MM.1S (cell line): ENCODE data around the gene MSX2.

Experiments
- DNase-seq: peaks from one replicate; pipeline ENCODE4 v3.0.0-alpha.2; 2015
- H2AFZ ChIP-seq: fragments of 300-600 bp; sonication (generic); 2 replicates; pipeline ENCODE4 v1.6.0; 2016; ENCODE audit warnings: antibody characterized with exemption, low read length
- H3F3A ChIP-seq: fragments of 300-600 bp; sonication (generic); 2 replicates; pipeline ENCODE4 v1.6.1; 2016; ENCODE audit warnings: mild to moderate bottlenecking, antibody characterized with exemption, low read length, moderate library complexity, mixed read lengths; ENCODE audit not compliant: insufficient read depth
- H3K27ac ChIP-seq: fragments of 300-600 bp; sonication (generic); 2 replicates; pipeline ENCODE4 v1.5.1; 2016; ENCODE audit warnings: mild to moderate bottlenecking, low read length
- H3K27me3 ChIP-seq: fragments of 300-600 bp; sonication (generic); replicated peaks from 2 replicates; pipeline ENCODE4 v1.6.0; 2016; ENCODE audit warnings: low read length; ENCODE audit not compliant: insufficient read depth
- H3K36me3 ChIP-seq: fragments of 300-600 bp; sonication (generic); replicated peaks from 2 replicates; pipeline ENCODE4 v1.6.1; 2016; ENCODE audit warnings: mild to moderate bottlenecking, low read length, mixed read lengths; ENCODE audit not compliant: insufficient read depth
- H3K4me1 ChIP-seq: fragments of 300-600 bp; sonication (generic); 2 replicates; pipeline ENCODE4 v1.6.1; 2016; ENCODE audit warnings: low read length, mixed read lengths
- H3K4me2 ChIP-seq: fragments of 300-600 bp; sonication (generic); 2 replicates; pipeline ENCODE4 v1.6.0; 2016; ENCODE audit warnings: low read depth, low read length
- H3K4me3 ChIP-seq: fragments of 300-600 bp; sonication (generic); 2 replicates; pipeline ENCODE4 v1.5.1; 2016; ENCODE audit warnings: low read length, mixed read lengths
- H3K79me2 ChIP-seq: fragments of 300-600 bp; sonication (generic); 2 replicates; pipeline ENCODE4 v1.6.1; 2016; ENCODE audit warnings: mixed run types, low read length, mixed read lengths
- H3K9ac ChIP-seq: fragments of 300-600 bp; sonication (generic); 2 replicates; pipeline ENCODE4 v1.6.1; 2016; ENCODE audit warnings: low read length, mixed read lengths
- H3K9me2 ChIP-seq: fragments of 300-600 bp; sonication (generic); replicated peaks from 2 replicates; pipeline ENCODE4 v1.6.1; 2016; ENCODE audit warnings: mild to moderate bottlenecking, low read length, mixed read lengths; ENCODE audit not compliant: insufficient read depth
- H3K9me3 ChIP-seq: fragments of 300-600 bp; sonication (generic); replicated peaks from 2 replicates; pipeline ENCODE4 v1.6.1; 2016; ENCODE audit warnings: mild to moderate bottlenecking, low read length, mixed read lengths; ENCODE audit not compliant: insufficient read depth
- H4K20me1 ChIP-seq: fragments of 300-600 bp; sonication (generic); 2 replicates; pipeline ENCODE4 v1.6.1; 2016; ENCODE audit warnings: mild to moderate bottlenecking, low read length, moderate library complexity, mixed read lengths; ENCODE audit not compliant: insufficient read depth
- EZH2 ChIP-seq: fragments of 300-600 bp; sonication (generic); optimal IDR thresholded peaks from 2 replicates; pipeline ENCODE3; 2017; ENCODE audit warnings: low read depth, mild to moderate bottlenecking, antibody characterized with exemption, low read length, mixed read lengths
- EZH2phosphoT487 ChIP-seq: fragments of 300-600 bp; sonication (generic); IDR thresholded peaks from 2 replicates; pipeline ENCODE4 v1.6.1; 2018; ENCODE audit warnings: antibody characterized with exemption, low read length
- TF ChIP-seq, protein P1 (sequence below): fragments of 300-600 bp; sonication (generic); IDR thresholded peaks from 2 replicates; pipeline ENCODE4 v1.5.1; 2016; ENCODE audit warnings: antibody characterized with exemption, low read length, mixed read lengths

The MSX2 gene

DNA sequence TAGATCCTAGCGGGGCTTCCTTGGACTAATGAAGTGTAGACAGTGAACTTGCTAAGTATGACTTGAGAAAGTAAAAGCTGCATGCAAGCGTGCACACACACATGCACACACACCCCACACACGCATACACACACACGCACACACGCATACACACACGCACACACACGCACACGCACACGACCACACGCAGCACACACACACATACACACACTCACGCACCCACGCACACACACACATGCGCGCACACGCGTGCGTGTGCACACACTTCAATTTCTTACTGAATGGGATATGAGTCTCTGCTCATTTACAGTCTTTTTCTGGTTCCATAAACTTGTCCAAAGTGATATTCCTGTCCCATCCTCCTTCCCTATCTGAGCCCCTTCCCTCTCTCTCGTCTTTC, 41.2 kb downstream of the MSX2 start:
- no peak overlapping the region for H3K4me3 ChIP-seq
- no peaks in the 10 kb centered on the region for H3K9me2 ChIP-seq
- no peak overlapping the region for H3K4me2 ChIP-seq
- H3K4me1 ChIP-seq = no peaks in the 10 kb centered on the region
- no peak overlapping the region for H2AFZ ChIP-seq
- no peaks in the 10 kb centered on the region for H3K9me3 ChIP-seq
- TF ChIP-seq, protein P1, sequence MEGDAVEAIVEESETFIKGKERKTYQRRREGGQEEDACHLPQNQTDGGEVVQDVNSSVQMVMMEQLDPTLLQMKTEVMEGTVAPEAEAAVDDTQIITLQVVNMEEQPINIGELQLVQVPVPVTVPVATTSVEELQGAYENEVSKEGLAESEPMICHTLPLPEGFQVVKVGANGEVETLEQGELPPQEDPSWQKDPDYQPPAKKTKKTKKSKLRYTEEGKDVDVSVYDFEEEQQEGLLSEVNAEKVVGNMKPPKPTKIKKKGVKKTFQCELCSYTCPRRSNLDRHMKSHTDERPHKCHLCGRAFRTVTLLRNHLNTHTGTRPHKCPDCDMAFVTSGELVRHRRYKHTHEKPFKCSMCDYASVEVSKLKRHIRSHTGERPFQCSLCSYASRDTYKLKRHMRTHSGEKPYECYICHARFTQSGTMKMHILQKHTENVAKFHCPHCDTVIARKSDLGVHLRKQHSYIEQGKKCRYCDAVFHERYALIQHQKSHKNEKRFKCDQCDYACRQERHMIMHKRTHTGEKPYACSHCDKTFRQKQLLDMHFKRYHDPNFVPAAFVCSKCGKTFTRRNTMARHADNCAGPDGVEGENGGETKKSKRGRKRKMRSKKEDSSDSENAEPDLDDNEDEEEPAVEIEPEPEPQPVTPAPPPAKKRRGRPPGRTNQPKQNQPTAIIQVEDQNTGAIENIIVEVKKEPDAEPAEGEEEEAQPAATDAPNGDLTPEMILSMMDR = no peak
- TF ChIP-seq EZH2 = no peak
- no peaks in the 10 kb centered on the region for H3F3A ChIP-seq
- no peak overlapping the region for H3K9ac ChIP-seq
- no peak for DNase-seq
- no peaks in the 10 kb centered on the region for H3K36me3 ChIP-seq
- H4K20me1 ChIP-seq = no peaks in the 10 kb centered on the region
- no peaks in the 10 kb centered on the region for H3K79me2 ChIP-seq
- H3K27me3 ChIP-seq = no peaks in the 10 kb centered on the region
- no peak overlapping the region for H3K27ac ChIP-seq

- TF ChIP-seq EZH2 (no peak), EZH2phosphoT487 (no peak)
- TF ChIP-seq, protein P1 = no peak
- H2AFZ ChIP-seq = no peak overlapping the region
- H3K9me3 ChIP-seq = no peaks in the 10 kb centered on the region
- no peaks in the 10 kb centered on the region for H3K27me3 ChIP-seq
- no peak overlapping the region for H3K4me3 ChIP-seq
- H3K79me2 ChIP-seq = no peaks in the 10 kb centered on the region
- no peaks in the 10 kb centered on the region for H3K36me3 ChIP-seq
- no peaks in the 10 kb centered on the region for H3F3A ChIP-seq
- H3K9ac ChIP-seq = no peak overlapping the region
- no peaks in the 10 kb centered on the region for H3K4me1 ChIP-seq
- H3K9me2 ChIP-seq = no peaks in the 10 kb centered on the region
- no peak overlapping the region for H3K27ac ChIP-seq
- H4K20me1 ChIP-seq = no peaks in the 10 kb centered on the region
- no peak overlapping the region for H3K4me2 ChIP-seq
- DNase-seq = no peak
These were observed 43.3 kb downstream of the MSX2 start for GRCh38 chr5:174767670-174768069.

DNA sequence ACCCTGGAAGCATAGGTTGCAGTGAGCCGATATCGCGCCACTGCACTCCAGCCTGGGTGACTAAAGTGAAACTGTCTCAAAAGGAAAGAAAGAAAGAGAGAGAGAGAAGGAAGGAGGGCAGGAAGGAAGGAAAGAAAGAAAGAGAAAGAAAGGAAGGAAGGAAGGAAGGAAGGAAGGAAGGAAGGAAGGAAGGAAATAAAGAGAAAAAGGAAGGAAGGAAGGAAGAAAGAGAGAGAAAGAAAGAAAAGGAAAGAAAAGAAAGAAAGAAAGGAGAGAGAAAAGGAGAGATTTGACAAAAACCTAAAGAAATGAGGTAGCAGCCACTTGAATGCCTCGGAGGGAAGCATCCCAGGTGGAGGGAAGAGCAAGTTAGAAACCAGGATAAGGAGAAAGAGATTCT, 44.6 kb downstream of the MSX2 start:
- no peaks in the 10 kb centered on the region for H3K27me3 ChIP-seq
- H3F3A ChIP-seq = no peaks in the 10 kb centered on the region
- no peak for DNase-seq
- H3K27ac ChIP-seq = no peak overlapping the region
- no peak overlapping the region for H3K4me3 ChIP-seq
- TF ChIP-seq EZH2 (no peak), EZH2phosphoT487 (no peak)
- TF ChIP-seq, protein P1 = no peak
- no peaks in the 10 kb centered on the region for H3K4me1 ChIP-seq
- no peaks in the 10 kb centered on the region for H4K20me1 ChIP-seq
- H3K9ac ChIP-seq = no peak overlapping the region
- no peaks in the 10 kb centered on the region for H3K9me3 ChIP-seq
- no peaks in the 10 kb centered on the region for H3K79me2 ChIP-seq
- no peak overlapping the region for H3K4me2 ChIP-seq
- no peaks in the 10 kb centered on the region for H3K9me2 ChIP-seq
- no peaks in the 10 kb centered on the region for H3K36me3 ChIP-seq
- no peak overlapping the region for H2AFZ ChIP-seq
